Uterus (tissue), 4 donors: ENCODE measurements around the gene MED26. TPM values are rescaled to one million over a fixed set of nuclear protein-coding genes. Genes with fewer than 3 reads are reported as not detected.

ENCODE experiments used
- DNase-seq, 2 donors: peaks; one replicate each; pipeline ENCODE4 v3.0.0-alpha.2; 2019 to 2020
- H3K27ac ChIP-seq, 2 donors: fragments of 200-600 bp; sonication (generic); 1 replicate in 1 of 2; 2 replicates in 1 of 2; pipeline ENCODE4 v1.5.1; 2016 to 2018
- H3K27me3 ChIP-seq, 2 donors: fragments of 200-600 bp; sonication (generic); one replicate each; pipeline ENCODE4 v1.5.1; 2018 to 2019; ENCODE audit warnings: control low read depth in 1 of 2
- H3K36me3 ChIP-seq, 2 donors: fragments of 200-600 bp; sonication (generic); one replicate each; pipeline ENCODE4 v1.5.1; 2019; ENCODE audit warnings: control low read depth in 1 of 2
- H3K4me1 ChIP-seq, 2 donors: fragments of 200-600 bp; sonication (generic); one replicate each; pipeline ENCODE4 v1.5.1; 2018 to 2019; ENCODE audit warnings: control low read depth in 1 of 2
- H3K4me3 ChIP-seq, 2 donors: fragments of 200-600 bp; sonication (generic); 1 replicate in 1 of 2; 2 replicates in 1 of 2; pipeline ENCODE4 v1.5.1; 2018 to 2019; ENCODE audit warnings: mild to moderate bottlenecking in 1 of 2
- H3K9me3 ChIP-seq, 2 donors: fragments of 200-600 bp; sonication (generic); one replicate each; pipeline ENCODE4 v1.5.1; 2019; ENCODE audit warnings: control low read depth in 1 of 2
- CTCF ChIP-seq, 4 experiments: fragments of 200-600 bp in 2 of 4; fragments of 450-650 bp in 2 of 4; sonication (generic) in 2 of 4; IDR thresholded peaks; one replicate each; pipeline ENCODE4 v1.5.1; 2016 to 2019; ENCODE audit warnings: antibody characterized with exemption in 4 of 4, mild to moderate bottlenecking in 2 of 4, moderate library complexity in 1 of 4
- POLR2A ChIP-seq, 2 donors: fragments of 450-650 bp; IDR thresholded peaks; one replicate each; pipeline ENCODE4 v1.6.1; 2016; ENCODE audit warnings: antibody characterized with exemption in 2 of 2, mild to moderate bottlenecking in 1 of 2, moderate library complexity in 1 of 2
- intact Hi-C: fragments of 100-400 bp; cut with DNase I; formaldehyde crosslinking; loops from one replicate; pipeline ENCODE4 v1.15.1; 2023; ENCODE audit warnings: low total_unique reads
- total RNA-seq, 4 donors: library from RNA; depleted of rRNA in 3 of 4; stranded (reverse); fragments of >200 nt in 3 of 4; gene quantifications; one replicate each; pipeline versions ENCODE4 v1.1.0 to v1.2.4, GENCODE V29; 2014 to 2023
- donor health status: DM: yes; HTN: yes; CAD: no.

Gene MED26
- total RNA-seq, 4 donors from 2014 or later = 1.5 to 13.5 (median 3.6) TPM

- no peak overlapping the region for H3K4me3 ChIP-seq
- H3K27ac ChIP-seq = no peak overlapping the region
- H3K36me3 ChIP-seq = no peaks in the 10 kb centered on the region
- intact Hi-C loops = no loop called here
- no peak for DNase-seq
- no peaks in the 10 kb centered on the region for H3K27me3 ChIP-seq
- H3K9me3 ChIP-seq = no peaks in the 10 kb centered on the region
- H3K4me1 ChIP-seq = peaks cover 9 to 13% of the 10 kb centered on the region in 2 donors
- no peak for TF ChIP-seq POLR2A (IDR thresholded peaks at IDR 0.05)
- TF ChIP-seq CTCF (IDR thresholded peaks at IDR 0.05) = no peak
Observed at GRCh38 chr19:16594131-16594586, 33.8 kb downstream of the MED26 start.

- Histone ChIP-seq H3K36me3 (no peaks in the 10 kb centered on the region), H3K4me1 (peaks cover 17 to 18% of the 10 kb centered on the region in 2 donors), H3K4me3 (no peak overlapping the region), H3K27ac (no peak overlapping the region), H3K9me3 (no peaks in the 10 kb centered on the region), H3K27me3 (no peaks in the 10 kb centered on the region)
- intact Hi-C loops = no loop called here
- no peak for DNase-seq
- no peak for TF ChIP-seq CTCF (IDR thresholded peaks at IDR 0.05)
Observed at GRCh38 chr19:16593181-16593580, 34.8 kb downstream of the MED26 start.

- H3K4me3 ChIP-seq = no peak overlapping the region
- intact Hi-C loops = no loop called here
- no peaks in the 10 kb centered on the region for H3K36me3 ChIP-seq
- no peaks in the 10 kb centered on the region for H3K27me3 ChIP-seq
- H3K9me3 ChIP-seq = no peaks in the 10 kb centered on the region
- TF ChIP-seq CTCF (IDR thresholded peaks at IDR 0.05) (no peak), POLR2A (IDR thresholded peaks at IDR 0.05) (no peak)
- no peak overlapping the region for H3K27ac ChIP-seq
- no peak for DNase-seq
- H3K4me1 ChIP-seq = peaks cover 20 to 24% of the 10 kb centered on the region in 2 donors
Observed at GRCh38 chr19:16591803-16592556, 36.0 kb downstream of the MED26 start.

GRCh38 chr19:16590876-16591802, 36.9 kb downstream of the MED26 start:
- H3K27me3 ChIP-seq = no peaks in the 10 kb centered on the region
- no peaks in the 10 kb centered on the region for H3K9me3 ChIP-seq
- DNase-seq = no peak
- peaks cover 21 to 24% of the 10 kb centered on the region in 2 donors for H3K4me1 ChIP-seq
- TF ChIP-seq POLR2A (IDR thresholded peaks at IDR 0.05) (no peak), CTCF (IDR thresholded peaks at IDR 0.05) (no peak)
- no peaks in the 10 kb centered on the region for H3K36me3 ChIP-seq
- H3K4me3 ChIP-seq = no peak overlapping the region
- intact Hi-C loops = no loop called here
- H3K27ac ChIP-seq = no peak overlapping the region

- Histone ChIP-seq H3K27ac (no peak overlapping the region), H3K4me3 (no peak overlapping the region), H3K9me3 (no peaks in the 10 kb centered on the region), H3K27me3 (no peaks in the 10 kb centered on the region), H3K4me1 (peaks cover 21 to 24% of the 10 kb centered on the region in 2 donors), H3K36me3 (no peaks in the 10 kb centered on the region)
- DNase-seq = no peak
- intact Hi-C loops = no loop called here
- TF ChIP-seq POLR2A (IDR thresholded peaks at IDR 0.05) (no peak), CTCF (IDR thresholded peaks at IDR 0.05) (no peak)
Observed at GRCh38 chr19:16589917-16590316, 38.1 kb downstream of the MED26 start.
